OCI-LY1 (cell line): ENCODE measurements around the gene EPS8L2.

Source experiments
- EZH2 ChIP-seq: fragments of 200-600 bp; sonication (generic), shearing (Covaris generic); IDR thresholded peaks from 2 replicates; pipeline ENCODE4 v1.8.0; 2017; ENCODE audit warnings: borderline replicate concordance, mixed run types, mild to moderate bottlenecking, antibody characterized with exemption, low read length, moderate library complexity, mixed read lengths
- TF ChIP-seq, protein P1 (sequence below): fragments of 200-600 bp; sonication (generic), shearing (Covaris generic); IDR thresholded peaks from 2 replicates; pipeline ENCODE4 v1.5.1; 2017; ENCODE audit warnings: mild to moderate bottlenecking, antibody characterized with exemption, low read length, moderate library complexity, mixed read lengths

DNA sequence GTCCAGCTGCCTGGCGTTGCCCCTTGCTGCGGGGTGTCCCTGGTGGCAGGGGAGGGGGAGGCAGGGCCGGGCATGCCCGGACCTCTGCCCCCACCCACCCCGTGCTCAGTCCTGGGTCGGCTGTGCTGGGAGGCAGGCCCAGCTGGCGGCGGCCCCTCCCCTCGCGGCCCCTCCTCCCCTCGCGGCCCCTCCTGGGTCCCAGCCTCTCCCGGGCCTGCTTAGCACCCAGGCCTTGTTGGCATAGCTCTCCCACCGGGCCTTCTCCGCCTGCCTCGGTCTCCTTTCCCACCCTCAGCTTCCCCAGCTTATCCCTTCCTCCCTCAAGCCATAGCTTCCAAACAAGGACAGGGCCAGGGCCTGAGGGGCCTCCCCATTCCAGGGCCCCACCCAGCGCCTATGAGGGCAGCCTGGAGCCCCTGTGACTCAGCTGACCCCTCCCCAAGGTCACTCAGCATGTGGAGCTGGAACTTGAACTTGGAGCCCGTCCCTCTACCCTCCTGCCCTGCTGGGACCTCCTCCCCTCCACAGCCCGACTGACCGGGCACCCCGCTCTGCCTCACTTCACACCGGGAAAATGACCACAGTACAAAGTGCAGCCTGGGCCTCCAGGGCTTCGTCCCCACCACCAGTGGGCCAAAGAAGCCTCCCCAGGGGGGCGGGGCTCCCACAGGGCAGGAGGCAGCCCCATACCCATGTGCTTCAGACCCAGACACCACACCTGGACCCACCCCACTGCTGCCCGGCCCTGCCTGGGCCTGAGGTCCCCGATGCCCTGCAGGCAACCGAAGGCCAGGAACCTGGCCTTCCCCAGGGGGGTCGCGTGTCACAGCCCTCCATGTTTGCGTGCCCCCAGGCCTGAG is 1.2 kb downstream of the EPS8L2 start:
- TF ChIP-seq, protein P1, sequence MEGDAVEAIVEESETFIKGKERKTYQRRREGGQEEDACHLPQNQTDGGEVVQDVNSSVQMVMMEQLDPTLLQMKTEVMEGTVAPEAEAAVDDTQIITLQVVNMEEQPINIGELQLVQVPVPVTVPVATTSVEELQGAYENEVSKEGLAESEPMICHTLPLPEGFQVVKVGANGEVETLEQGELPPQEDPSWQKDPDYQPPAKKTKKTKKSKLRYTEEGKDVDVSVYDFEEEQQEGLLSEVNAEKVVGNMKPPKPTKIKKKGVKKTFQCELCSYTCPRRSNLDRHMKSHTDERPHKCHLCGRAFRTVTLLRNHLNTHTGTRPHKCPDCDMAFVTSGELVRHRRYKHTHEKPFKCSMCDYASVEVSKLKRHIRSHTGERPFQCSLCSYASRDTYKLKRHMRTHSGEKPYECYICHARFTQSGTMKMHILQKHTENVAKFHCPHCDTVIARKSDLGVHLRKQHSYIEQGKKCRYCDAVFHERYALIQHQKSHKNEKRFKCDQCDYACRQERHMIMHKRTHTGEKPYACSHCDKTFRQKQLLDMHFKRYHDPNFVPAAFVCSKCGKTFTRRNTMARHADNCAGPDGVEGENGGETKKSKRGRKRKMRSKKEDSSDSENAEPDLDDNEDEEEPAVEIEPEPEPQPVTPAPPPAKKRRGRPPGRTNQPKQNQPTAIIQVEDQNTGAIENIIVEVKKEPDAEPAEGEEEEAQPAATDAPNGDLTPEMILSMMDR: no peak
- no peak for TF ChIP-seq EZH2
